ENCODE results near the gene TSEN54. TPM values are rescaled to one million over a fixed set of nuclear protein-coding genes. Genes with fewer than 3 reads are reported as not detected.
"Not testable (repeated sequence)": the region's sequence is repeated elsewhere in the genome, so short reads cannot be mapped to it uniquely, and the experiment has no call there.

Gene TSEN54
- total RNA-seq, 5 donors from 2014 or later (not counting 1 experiment from before 2014, with no cell fraction given), result 54.9 to 94.7 (median 67.6) TPM

DNA sequence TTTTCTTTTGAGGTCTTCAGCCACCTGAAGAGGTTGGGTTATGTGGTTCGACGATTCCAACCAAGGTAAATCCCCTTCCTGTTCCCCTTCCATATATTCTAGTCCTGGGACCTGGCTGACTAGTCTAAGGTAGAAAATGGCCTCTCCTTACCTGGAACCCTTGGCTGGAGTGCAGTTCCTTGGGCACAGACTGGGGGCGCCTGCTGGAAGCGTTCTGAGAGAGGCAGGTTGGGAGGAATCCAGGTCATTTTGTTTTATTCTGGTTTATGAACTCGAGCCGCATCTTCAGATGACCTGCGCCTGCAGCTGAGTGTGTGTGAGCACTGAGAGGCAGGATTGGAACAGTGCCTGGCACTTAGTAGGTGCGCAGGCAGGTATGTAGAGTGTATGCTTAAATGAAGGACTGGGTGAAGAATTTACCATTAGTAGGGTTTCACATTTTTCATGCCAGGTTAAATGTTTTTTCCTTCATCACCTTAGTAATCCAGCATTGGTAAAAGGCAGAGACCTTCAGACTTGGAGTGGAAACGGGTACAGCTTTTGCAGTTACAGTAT lies 2.7 kb downstream of the TSEN54 start:
- WGBS (ENCODE audit: insufficient coverage), result 88% methylated on average over 5 of the region's 9 CpGs
- H3K36me3 ChIP-seq (ENCODE audit: control insufficient read depth in 2 of 2, extremely low read depth in 1 of 2, insufficient read depth in 1 of 2, low read length in 1 of 2), result peaks cover 12 to 49% of the 10 kb centered on the region in 2 donors
- CTCF ChIA-PET, result interaction anchor here in 1 of 2 donors (0.6 kb wide), 1 partner anchor 254 kb away, joined by 5 read pairs; no protein-coding TSS in a partner anchor
- peaks cover 0 to 16% of the 10 kb centered on the region in 2 experiments for H3K27me3 ChIP-seq (replicated peaks in 1 of 2; ENCODE audit: control insufficient read depth in 2 of 2, extremely low read depth in 1 of 2, insufficient read depth in 2 of 2, low read length in 1 of 2)
- H3K27ac ChIP-seq (ENCODE audit: low read length), result peak overlapping the region; percentile 59
- H3K4me3 ChIP-seq (ENCODE audit: control insufficient read depth in 1 of 2, extremely low read depth in 1 of 2, low read length in 1 of 2), result no peak overlapping the region
- H3K27me3 Mint-ChIP-seq, result no peaks in the 10 kb centered on the region
- H3K4me3 Mint-ChIP-seq, result peak overlapping the region in 1 of 3 donors; percentile 71
- peaks cover 21 to 28% (median 24%) of the 10 kb centered on the region in 3 donors for H3K4me1 Mint-ChIP-seq
- no peak for ATAC-seq (replicated peaks in 1 of 4)
- POLR2A ChIA-PET, result interaction anchor here (0.6 to 0.7 kb wide), 5 partner anchors 11 to 1964 kb away, joined by 3 to 11 read pairs (median 3); partner anchors contain the start of gene NAT9 (in 1 of the 2)
- H3K9me3 ChIP-seq, result no peaks in the 10 kb centered on the region
- no peak for DNase-seq
- H3K27ac Mint-ChIP-seq, result peak overlapping the region in 1 of 2 donors; percentile 96
- H3K4me1 ChIP-seq (ENCODE audit: control insufficient read depth in 1 of 2, extremely low read depth in 1 of 2, insufficient read depth in 2 of 2, low read length in 2 of 2), result peaks cover 21 to 48% of the 10 kb centered on the region in 2 experiments
- peaks cover 19% of the 10 kb centered on the region for H3K36me3 Mint-ChIP-seq
- H3K9me3 Mint-ChIP-seq, result no peaks in the 10 kb centered on the region

DNA sequence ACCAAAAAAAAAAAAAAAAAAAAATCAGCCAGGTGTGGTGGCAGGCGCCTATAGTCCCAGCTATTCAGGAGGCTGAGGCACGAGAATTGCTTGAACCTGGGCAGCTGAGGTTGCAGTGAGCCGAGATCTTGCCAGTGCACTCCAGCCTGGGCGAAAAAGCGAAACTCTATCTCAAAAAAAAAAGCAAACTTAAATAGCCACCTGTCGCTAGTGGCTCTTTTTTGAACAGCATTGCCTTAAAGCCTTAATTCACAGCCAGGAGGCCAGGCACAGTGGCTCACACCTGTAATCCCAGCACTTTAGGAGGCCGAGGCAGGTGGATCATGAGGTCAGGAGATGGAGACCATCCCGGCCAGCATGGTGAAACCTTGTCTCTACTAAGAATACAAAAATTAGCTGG lies 4.1 kb downstream of the TSEN54 start:
- H3K27ac ChIP-seq (ENCODE audit: low read length); POLR2A ChIA-PET; H3K27ac Mint-ChIP-seq; H3K27me3 Mint-ChIP-seq; H3K27me3 ChIP-seq (replicated peaks in 1 of 2; ENCODE audit: control insufficient read depth in 2 of 2, extremely low read depth in 1 of 2, insufficient read depth in 2 of 2, low read length in 1 of 2); H3K9me3 Mint-ChIP-seq; H3K9me3 ChIP-seq; ATAC-seq (replicated peaks in 1 of 4); DNase-seq; H3K4me3 Mint-ChIP-seq; H3K4me3 ChIP-seq (ENCODE audit: control insufficient read depth in 1 of 2, extremely low read depth in 1 of 2, low read length in 1 of 2): not testable (repeated sequence)
- Histone ChIP-seq H3K4me1 (ENCODE audit: control insufficient read depth in 1 of 2, extremely low read depth in 1 of 2, insufficient read depth in 2 of 2, low read length in 2 of 2) (peaks cover 25 to 51% of the 10 kb centered on the region in 2 experiments), H3K36me3 (ENCODE audit: control insufficient read depth in 2 of 2, extremely low read depth in 1 of 2, insufficient read depth in 1 of 2, low read length in 1 of 2) (peaks cover 12 to 49% of the 10 kb centered on the region in 2 donors)
- peaks cover 21 to 31% (median 24%) of the 10 kb centered on the region in 3 donors for H3K4me1 Mint-ChIP-seq
- CTCF ChIA-PET, result interaction anchor here (0.6 to 0.7 kb wide), 3 partner anchors 33 to 863 kb away, joined by 4 to 5 read pairs (median 5); no protein-coding TSS in a partner anchor
- 93% methylated on average over 5 of the region's 8 CpGs for WGBS (ENCODE audit: insufficient coverage)
- H3K36me3 Mint-ChIP-seq, result peaks cover 19% of the 10 kb centered on the region

DNA sequence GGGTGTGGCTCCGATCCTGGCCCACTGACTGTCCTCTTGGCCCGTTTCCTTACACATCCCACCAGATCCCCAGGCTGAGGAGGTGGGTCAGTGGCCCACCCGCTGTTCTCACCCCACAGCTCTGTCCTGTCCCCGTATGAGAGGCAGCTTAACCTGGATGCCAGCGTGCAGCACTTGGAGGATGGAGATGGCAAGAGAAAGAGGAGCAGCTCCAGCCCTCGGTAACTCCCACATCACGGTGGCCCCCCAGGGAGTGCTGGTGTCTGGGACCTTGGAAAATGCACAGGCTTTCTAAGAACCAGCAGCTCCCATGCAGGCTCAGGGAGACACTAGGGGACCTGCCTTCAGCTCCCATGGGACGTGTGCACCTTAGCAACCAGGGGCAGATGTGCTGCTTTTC lies 5.0 kb downstream of the TSEN54 start:
- peaks cover 27 to 49% of the 10 kb centered on the region in 2 experiments for H3K4me1 ChIP-seq (ENCODE audit: control insufficient read depth in 1 of 2, extremely low read depth in 1 of 2, insufficient read depth in 2 of 2, low read length in 2 of 2)
- DNase-seq, result no peak
- peaks cover 12 to 49% of the 10 kb centered on the region in 2 donors for H3K36me3 ChIP-seq (ENCODE audit: control insufficient read depth in 2 of 2, extremely low read depth in 1 of 2, insufficient read depth in 1 of 2, low read length in 1 of 2)
- Mint-ChIP-seq H3K9me3 (no peaks in the 10 kb centered on the region), H3K36me3 (peaks cover 19% of the 10 kb centered on the region), H3K4me1 (peaks cover 23 to 32% (median 25%) of the 10 kb centered on the region in 3 donors), H3K27ac (no peak overlapping the region), H3K27me3 (no peaks in the 10 kb centered on the region), H3K4me3 (no peak overlapping the region)
- ATAC-seq (replicated peaks in 1 of 4), result no peak
- CTCF ChIA-PET, result no interaction called here
- no peaks in the 10 kb centered on the region for H3K9me3 ChIP-seq
- H3K27ac ChIP-seq (ENCODE audit: low read length), result no peak overlapping the region
- peaks cover 0 to 2% of the 10 kb centered on the region in 2 experiments for H3K27me3 ChIP-seq (replicated peaks in 1 of 2; ENCODE audit: control insufficient read depth in 2 of 2, extremely low read depth in 1 of 2, insufficient read depth in 2 of 2, low read length in 1 of 2)
- WGBS (ENCODE audit: insufficient coverage), result 100% methylated on average over 6 of the region's 8 CpGs
- POLR2A ChIA-PET, result interaction anchor here in 1 of 2 donors (0.6 kb wide), 1 partner anchor 43 kb away, joined by 3 read pairs; no protein-coding TSS in a partner anchor
- H3K4me3 ChIP-seq (ENCODE audit: control insufficient read depth in 1 of 2, extremely low read depth in 1 of 2, low read length in 1 of 2), result no peak overlapping the region

DNA sequence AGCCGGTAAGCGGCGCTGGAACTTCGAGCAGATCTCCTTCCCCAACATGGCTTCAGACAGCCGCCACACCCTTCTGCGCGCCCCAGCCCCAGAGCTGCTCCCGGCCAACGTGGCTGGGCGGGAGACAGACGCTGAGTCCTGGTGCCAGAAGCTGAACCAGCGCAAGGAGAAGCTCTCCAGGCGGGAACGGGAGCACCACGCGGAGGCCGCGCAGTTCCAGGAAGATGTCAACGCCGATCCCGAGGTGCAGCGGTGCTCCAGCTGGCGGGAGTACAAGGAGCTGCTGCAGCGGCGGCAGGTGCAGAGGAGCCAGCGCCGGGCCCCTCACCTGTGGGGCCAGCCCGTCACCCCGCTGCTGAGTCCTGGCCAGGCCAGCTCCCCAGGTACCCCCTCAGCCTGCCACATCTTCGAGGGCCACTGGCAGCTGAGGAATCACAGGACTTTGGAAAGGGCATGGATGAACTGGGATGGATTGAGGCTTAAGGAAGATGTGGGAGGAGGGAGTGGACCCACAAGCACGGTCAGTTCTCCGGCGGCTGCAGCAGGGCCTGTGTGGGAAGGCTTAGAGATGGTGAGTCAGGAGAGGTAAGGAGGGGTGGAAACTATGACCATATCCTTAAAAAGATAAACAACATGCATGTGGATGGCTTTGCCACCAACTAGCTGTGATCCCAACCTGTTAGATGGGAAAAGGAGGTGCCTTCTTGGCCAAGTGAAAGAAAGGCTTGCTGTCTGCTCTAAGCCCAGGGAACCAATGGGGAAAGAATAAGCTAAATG lies 5.8 kb downstream of the TSEN54 start:
- POLR2A ChIA-PET, result no interaction called here
- H3K4me1 Mint-ChIP-seq, result peaks cover 29 to 39% (median 32%) of the 10 kb centered on the region in 3 donors
- no peak overlapping the region for H3K4me3 ChIP-seq (ENCODE audit: control insufficient read depth in 1 of 2, extremely low read depth in 1 of 2, low read length in 1 of 2)
- H3K36me3 ChIP-seq (ENCODE audit: control insufficient read depth in 2 of 2, extremely low read depth in 1 of 2, insufficient read depth in 1 of 2, low read length in 1 of 2), result peaks cover 12 to 49% of the 10 kb centered on the region in 2 donors
- WGBS (ENCODE audit: insufficient coverage), result 96% methylated on average over 27 of the region's 33 CpGs
- CTCF ChIA-PET, result interaction anchor here in 1 of 2 donors (0.5 kb wide), 1 partner anchor 225 kb away, joined by 3 read pairs; no protein-coding TSS in a partner anchor
- no peak overlapping the region for H3K27ac ChIP-seq (ENCODE audit: low read length)
- H3K27me3 ChIP-seq (replicated peaks in 1 of 2; ENCODE audit: control insufficient read depth in 2 of 2, extremely low read depth in 1 of 2, insufficient read depth in 2 of 2, low read length in 1 of 2), result peaks cover 0 to 5% of the 10 kb centered on the region in 2 experiments
- no peak for DNase-seq
- H3K36me3 Mint-ChIP-seq, result peaks cover 19% of the 10 kb centered on the region
- no peaks in the 10 kb centered on the region for H3K9me3 ChIP-seq
- no peaks in the 10 kb centered on the region for H3K27me3 Mint-ChIP-seq
- no peak overlapping the region for H3K4me3 Mint-ChIP-seq
- no peaks in the 10 kb centered on the region for H3K9me3 Mint-ChIP-seq
- no peak for ATAC-seq (replicated peaks in 1 of 4)
- no peak overlapping the region for H3K27ac Mint-ChIP-seq
- peaks cover 26 to 54% of the 10 kb centered on the region in 2 experiments for H3K4me1 ChIP-seq (ENCODE audit: control insufficient read depth in 1 of 2, extremely low read depth in 1 of 2, insufficient read depth in 2 of 2, low read length in 2 of 2)

DNA sequence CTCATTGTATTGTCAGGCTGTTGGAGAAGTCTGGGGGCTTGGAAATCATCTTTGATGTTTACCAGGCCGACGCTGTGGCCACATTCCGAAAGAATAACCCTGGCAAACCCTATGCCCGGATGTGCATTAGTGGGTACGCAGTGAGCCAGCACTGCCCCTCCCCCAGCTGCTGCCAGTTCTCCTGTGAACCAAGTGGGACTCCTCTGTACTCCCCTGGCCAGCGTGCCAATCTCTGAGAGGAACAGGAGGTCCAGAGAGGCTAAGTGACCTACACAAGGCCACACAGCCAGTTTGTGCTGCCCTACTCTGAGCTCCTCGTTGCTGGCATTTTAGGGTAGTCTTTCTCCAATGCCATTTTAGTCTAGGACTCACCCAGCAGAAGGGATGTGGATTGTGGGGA lies 7.3 kb downstream of the TSEN54 start:
- Histone ChIP-seq H3K9me3 (no peaks in the 10 kb centered on the region), H3K27me3 (replicated peaks in 1 of 2; ENCODE audit: control insufficient read depth in 2 of 2, extremely low read depth in 1 of 2, insufficient read depth in 2 of 2, low read length in 1 of 2) (peaks cover 0 to 5% of the 10 kb centered on the region in 2 experiments), H3K36me3 (ENCODE audit: control insufficient read depth in 2 of 2, extremely low read depth in 1 of 2, insufficient read depth in 1 of 2, low read length in 1 of 2) (peaks cover 12 to 48% of the 10 kb centered on the region in 2 donors), H3K27ac (ENCODE audit: low read length) (no peak overlapping the region), H3K4me3 (ENCODE audit: control insufficient read depth in 1 of 2, extremely low read depth in 1 of 2, low read length in 1 of 2) (no peak overlapping the region), H3K4me1 (ENCODE audit: control insufficient read depth in 1 of 2, extremely low read depth in 1 of 2, insufficient read depth in 2 of 2, low read length in 2 of 2) (peaks cover 11 to 45% of the 10 kb centered on the region in 2 experiments)
- ATAC-seq (replicated peaks in 1 of 4), result no peak
- 98% methylated on average over 6 of the region's 7 CpGs for WGBS (ENCODE audit: insufficient coverage)
- peaks cover 16% of the 10 kb centered on the region for H3K36me3 Mint-ChIP-seq
- POLR2A ChIA-PET, result interaction anchor here in 1 of 2 donors (0.5 kb wide), 1 partner anchor 831 kb away, joined by 4 read pairs; no protein-coding TSS in a partner anchor
- H3K9me3 Mint-ChIP-seq, result no peaks in the 10 kb centered on the region
- no peak for DNase-seq
- H3K27me3 Mint-ChIP-seq, result no peaks in the 10 kb centered on the region
- H3K4me3 Mint-ChIP-seq, result no peak overlapping the region
- H3K4me1 Mint-ChIP-seq, result peaks cover 14 to 25% (median 19%) of the 10 kb centered on the region in 3 donors
- no peak overlapping the region for H3K27ac Mint-ChIP-seq
- CTCF ChIA-PET, result no interaction called here

Measured in T-cell (primary cell).